Hematopoietic multipotent progenitor cell treated with erythropoietin and hydrocortisone succinate and interleukin-3 and kit ligand, for 8 days (in vitro differentiated cells): ENCODE measurements around the gene SPATS1.
A peak's percentile ranks its signal among the peaks of the same experiment; 100 is the strongest.
"Not testable (repeated sequence)": the region's sequence is repeated elsewhere in the genome, so short reads cannot be mapped to it uniquely, and the experiment has no call there.

Experiments used
- DNase-seq: peaks from one replicate; pipeline ENCODE4 v3.0.0-alpha.2; 2015

The SPATS1 gene

DNA sequence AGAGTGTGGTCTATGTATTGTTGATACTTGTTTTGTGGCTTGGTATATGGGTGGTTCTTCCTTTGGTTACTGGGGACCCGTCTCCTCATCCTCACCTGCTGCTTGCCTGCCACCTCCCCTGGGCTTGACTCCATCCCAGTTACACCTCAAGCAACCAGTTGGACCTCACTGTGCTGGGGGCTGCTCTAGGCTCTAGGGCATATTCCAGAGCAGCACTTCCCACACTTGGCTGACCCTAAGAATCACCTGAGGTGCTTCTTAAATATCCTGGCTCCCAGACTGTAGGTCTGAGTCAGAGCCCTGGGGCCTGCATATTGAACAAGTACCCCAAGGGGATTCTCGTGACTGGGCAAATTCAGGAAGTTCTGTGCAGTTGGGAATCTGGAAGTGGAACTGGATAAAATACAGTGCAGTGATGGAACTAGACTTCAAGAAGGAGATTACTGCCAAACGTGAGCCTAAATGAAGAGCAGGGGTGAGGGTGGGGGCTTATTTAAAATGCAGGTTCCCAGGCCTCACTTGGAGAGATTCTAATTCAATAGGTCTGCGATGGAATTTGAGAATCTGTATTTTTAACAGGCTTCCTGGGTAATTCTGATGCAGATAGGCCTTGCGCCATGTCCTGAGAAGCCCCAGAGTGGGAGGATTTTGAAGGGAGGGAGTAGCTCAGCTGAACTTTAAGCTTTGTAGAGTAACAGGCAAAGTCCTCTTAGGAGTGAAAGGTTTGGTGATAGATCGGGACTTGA is 7.6 kb downstream of the SPATS1 start:
- no peak for DNase-seq

DNA sequence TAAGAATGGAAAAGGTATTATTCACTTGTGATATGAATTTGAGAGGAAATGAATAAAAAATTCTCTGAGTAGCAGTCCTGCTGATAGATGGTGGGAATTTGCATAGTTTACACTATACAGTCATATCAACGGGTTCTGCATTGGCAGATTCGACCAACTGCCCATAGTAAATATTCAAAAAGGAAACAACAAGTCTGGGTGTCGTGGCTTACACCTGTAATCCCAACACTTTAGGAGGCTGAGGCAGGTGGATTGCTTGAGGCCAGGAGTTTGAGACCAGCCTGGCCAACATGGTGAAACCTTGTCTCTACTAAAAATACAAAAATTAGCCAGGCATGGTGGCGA is 8.2 kb downstream of the SPATS1 start:
- DNase-seq: not testable (repeated sequence)

- DNase-seq: no peak
Measured at GRCh38 chr6:44352259-44352658, 9.8 kb downstream of the SPATS1 start.

DNA sequence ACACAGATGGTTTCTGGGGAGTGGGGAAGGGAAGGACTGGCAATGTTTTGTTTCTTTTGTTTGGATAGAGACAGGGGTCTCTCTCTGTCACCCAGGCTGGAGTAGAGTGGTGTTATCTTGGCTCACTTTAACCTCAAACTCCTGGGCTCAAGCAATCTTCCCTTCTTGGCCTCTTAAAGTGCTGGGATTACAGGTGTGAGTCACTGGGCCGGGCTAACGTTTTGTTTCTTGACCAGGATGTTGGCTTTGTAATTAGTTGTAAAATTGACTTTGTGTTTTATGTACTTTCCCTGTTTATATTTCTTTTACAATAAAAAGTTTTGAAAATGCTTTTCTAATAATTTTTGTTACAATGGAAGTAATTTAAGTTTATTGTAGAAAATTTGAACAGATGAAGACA is 10.9 kb downstream of the SPATS1 start:
- DNase-seq: no peak

GRCh38 chr6:44355640-44356039 is 13.2 kb downstream of the SPATS1 start:
- DNase-seq: no peak

DNA sequence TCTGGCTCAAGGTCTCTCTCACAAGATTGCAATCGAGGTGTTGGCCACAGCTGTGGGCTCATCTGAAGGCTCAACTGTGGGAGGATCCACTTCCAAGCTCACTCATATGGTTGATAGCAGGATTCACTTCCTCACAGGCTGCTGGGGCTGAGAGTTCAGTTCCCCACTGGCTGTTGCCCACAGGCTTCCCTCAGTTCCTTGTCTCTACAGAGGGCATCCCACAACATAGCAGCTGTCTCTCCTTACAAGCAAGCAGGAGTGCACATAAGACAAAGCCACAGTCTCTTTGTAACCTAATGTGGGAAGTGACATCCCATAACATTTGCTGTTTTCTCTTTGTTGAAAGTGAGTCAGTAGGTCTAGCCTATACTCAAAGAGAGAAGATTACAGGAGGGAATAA is 14.0 kb downstream of the SPATS1 start:
- DNase-seq: no peak

- no peak for DNase-seq
Measured at GRCh38 chr6:44359973-44360372, 17.5 kb downstream of the SPATS1 start.

- no peak for DNase-seq
Measured at GRCh38 chr6:44361947-44362346, 19.5 kb downstream of the SPATS1 start.

DNA sequence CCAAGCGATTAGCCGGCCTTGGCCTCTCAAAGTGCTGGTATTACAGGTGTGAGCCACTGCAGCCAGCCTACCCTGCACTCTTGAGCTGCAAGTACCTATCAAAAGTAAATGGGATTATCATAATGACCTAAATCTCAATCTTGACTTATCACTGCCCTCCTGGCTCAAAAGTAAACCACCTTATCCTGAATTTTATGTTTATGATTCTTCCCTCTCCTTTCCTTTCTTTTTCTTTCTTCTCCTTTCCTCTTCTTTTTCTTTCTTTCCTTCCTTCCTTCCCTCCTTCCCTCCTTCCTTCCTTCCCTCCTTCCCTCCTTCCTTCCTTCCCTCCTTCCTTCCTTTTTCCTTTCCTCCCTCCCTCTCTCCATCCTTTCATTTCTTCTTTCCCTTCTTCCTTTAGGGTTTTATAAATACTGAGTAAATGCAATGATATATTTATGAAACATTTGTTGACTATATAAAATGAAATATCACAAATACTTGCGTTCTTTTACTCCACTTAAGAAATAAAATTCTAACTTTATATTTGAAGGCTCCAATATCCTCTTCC is 21.0 kb downstream of the SPATS1 start:
- no peak for DNase-seq

DNA sequence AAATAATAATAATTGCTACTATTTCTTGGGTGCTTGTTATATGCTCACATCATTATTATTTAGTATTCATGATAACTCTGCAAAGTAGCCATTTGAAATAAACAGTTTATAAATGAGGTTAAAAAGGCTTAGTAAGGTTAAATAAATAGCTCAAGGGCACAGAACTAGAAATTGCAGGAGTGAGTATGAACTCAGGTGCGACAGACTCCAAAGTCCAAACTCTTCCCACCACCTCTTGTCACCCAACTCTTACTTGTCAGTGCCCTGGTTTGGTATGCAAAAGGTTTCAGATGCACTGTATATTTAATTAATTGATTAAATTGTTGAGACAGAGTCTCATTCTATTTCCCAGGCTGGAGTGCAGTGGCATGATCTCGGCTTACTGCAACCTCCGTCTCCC is 24.3 kb downstream of the SPATS1 start:
- no peak for DNase-seq

GRCh38 chr6:44367681-44368080 is 25.2 kb downstream of the SPATS1 start:
- no peak for DNase-seq

- DNase-seq: no peak
Measured at GRCh38 chr6:44373051-44373450, 30.6 kb downstream of the SPATS1 start.

DNA sequence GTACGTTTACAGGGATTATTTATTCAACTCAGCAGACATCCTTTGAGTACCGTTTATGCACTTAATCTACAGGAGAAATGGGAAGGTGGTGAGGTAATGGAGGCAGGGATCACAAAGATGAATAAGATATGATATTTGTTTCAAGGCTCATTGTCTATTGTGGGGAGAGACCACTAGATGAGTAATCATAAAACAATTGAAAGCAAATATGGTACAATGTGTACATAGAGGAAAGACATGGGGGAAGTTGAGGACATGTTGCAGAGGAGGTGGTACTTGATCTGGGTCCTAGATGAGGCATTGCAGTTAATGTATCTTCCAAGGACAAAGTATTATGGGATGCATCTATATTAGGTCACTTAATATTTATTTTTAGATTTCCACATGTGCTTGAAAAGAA is 31.3 kb downstream of the SPATS1 start:
- DNase-seq: no peak

DNA sequence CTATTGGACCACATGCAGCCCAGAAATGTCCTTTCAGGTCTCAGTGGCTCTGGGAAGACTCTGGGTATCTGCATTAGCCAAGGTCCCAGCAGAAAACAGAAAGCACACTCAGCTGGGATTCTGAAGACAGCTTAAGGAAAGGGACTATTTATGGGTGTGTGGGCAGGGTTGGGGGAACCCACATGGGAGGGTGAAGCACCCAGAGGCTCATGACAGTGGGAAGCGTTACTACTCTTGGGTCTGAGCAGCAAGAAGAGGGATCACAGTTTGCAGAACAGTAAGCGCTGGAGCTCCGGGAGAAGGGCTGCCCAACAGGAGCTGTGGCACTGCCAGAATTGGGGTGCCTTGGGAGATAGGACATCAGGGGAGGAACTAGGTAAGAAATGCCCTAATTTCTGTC is 32.6 kb downstream of the SPATS1 start:
- no peak for DNase-seq

- no peak for DNase-seq
Measured at GRCh38 chr6:44377484-44377883, 35.0 kb downstream of the SPATS1 start.

DNA sequence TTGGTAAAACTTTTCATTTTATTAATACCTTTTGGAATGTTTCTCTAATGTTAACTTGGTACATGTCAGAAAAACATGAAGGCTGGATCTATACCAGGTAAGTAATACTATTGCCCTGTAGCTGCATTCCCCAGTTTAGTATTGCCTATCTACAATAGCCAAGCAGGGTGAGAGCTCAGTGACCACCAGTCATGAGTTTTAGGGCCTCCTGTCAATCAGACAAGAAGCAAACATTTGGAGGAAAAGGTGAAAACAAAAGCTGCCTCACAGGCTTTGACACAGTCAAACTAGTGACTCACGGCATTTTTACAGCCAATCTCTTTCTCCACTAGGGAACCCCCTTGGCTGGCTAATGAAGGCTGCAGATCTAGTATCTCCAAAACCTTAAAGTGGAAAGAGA is 35.5 kb downstream of the SPATS1 start:
- DNase-seq: no peak

GRCh38 chr6:44381739-44382138 is 39.3 kb downstream of the SPATS1 start:
- peak; percentile 36 for DNase-seq

DNA sequence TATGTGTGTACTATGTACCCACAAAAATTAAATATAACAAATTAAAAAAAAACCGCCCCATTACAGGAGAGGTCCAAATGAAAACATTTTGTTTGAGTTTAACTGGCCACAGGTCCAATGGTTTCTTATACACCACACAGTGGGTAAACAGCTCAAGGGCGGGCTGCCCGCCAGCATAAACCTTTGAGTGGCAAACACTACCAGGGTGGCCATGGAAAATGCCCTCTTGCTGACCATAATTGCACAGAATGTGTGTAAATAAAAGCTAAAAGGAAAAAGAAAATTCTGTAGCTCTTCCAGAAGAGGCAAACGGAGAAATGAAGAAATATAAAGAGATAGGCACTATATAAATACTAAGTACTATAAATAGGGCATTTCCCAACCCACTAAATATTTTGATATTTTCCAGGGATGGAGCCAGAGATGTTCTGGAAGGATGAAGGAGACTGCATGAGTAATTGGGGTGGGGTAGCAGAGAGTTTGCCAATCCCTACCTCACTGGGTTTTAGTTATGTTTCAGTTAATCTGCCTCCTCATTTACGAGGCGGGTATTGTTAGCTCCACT is 44.0 kb downstream of the SPATS1 start:
- DNase-seq: peak; percentile 9

DNA sequence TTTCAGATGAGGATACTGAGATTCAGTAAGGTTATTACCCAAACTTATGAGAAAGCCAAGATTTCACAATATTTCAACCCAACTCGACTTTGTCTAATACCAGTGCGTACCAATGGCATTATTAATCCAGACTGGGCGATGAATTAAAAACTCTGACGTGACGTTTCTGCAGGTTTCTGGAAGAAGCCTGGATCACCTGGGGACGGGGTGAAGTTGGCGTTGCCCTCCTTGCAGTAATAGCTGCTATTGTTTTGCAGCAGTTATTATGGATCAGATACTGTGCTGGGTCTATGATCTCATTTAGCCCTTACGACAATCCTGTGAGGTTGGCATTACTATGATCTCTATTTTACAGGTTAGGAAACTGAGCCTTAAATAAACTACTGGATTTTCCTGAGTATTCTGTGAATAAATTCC is 44.5 kb downstream of the SPATS1 start:
- DNase-seq: no peak

- DNase-seq: peak; percentile 98
Measured at GRCh38 chr6:44387346-44388134, 45.1 kb downstream of the SPATS1 start, which contains the start of gene CDC5L. Gene CDC5L, plus strand, starts transcription at chr6:44387706. Its CDS starts 118 bp downstream, at chr6:44387824.

DNA sequence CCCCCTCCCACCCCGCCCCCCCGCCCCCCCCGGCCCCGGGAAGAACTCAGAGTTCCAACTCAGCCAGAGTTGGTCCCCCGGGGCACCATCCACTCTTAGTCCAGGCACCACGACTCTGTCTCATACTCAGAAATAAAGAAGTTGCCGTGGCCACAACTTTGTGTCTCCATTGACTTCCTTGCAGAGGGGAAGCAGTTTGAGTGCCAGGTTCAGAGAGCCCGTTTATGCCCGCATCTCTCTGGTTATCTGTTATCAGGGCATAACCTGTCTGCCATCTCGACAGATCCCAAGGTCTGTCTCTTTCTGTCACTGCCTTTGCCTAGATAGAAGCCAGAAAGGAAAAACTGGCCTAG is 45.7 kb downstream of the SPATS1 start:
- peak; percentile 54 for DNase-seq

DNA sequence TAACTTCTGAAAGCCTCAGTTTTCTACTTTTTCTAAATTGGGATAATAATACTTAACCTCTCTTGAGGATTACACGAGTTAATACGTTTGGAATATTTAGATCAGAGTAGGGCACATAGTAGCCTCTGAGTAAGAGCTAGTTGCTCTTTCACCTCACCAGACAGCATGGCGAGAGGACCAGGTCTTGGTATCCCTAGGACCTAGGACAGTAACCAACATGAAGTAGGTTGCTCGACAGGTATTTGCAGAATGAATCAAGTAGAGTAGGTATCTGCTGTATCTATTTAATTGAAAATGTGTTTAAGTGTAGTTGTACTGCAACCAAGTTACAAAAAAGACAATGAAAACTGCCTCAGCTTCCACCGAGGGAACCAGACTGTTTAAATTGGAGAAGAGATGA is 46.4 kb downstream of the SPATS1 start:
- DNase-seq: no peak

DNA sequence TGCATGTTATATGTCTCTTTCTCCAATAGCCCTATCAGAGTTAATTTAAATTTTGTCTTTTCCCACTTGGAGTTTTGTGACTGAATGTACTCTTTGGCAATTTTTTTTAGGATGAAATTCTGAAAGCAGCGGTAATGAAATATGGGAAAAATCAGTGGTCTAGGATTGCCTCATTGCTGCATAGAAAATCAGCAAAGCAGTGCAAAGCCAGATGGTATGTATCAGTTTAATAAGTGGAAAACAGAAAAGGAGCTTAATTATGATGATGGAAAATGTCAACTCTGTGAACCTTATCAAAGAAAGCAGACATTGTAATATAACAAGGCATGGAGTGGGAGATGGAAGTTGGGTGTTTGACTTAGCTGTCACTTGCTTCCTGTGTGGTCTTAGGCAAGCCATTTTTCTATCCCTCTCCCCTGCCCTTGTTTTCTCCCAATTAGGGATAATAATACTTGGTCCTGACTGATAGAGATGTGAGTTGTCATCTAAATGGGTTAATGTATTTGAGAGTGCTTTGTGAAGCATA is 47.8 kb downstream of the SPATS1 start:
- DNase-seq: peak; percentile 55
